WTC11 (cell line): ENCODE results near the gene FAM234A. TPM values are rescaled to one million over a fixed set of nuclear protein-coding genes. Genes with fewer than 3 reads are reported as not detected.

ENCODE experiments used
- ATAC-seq: fragments of 200-7000 bp; cut with Tn5 transposase; 2 replicates; pipeline ENCODE4 v1.10.0; 2021; ENCODE audit warnings: mild to moderate bottlenecking, moderate library complexity
- CTCF ChIA-PET: fragments of 300-600 bp; sonication (Branson Sonifier 250); formaldehyde crosslinking; loops from one replicate; lab custom pipeline; 2021; ENCODE audit warnings: antibody characterized with exemption; lab: Charles Lee
- POLR2A ChIA-PET: fragments of 350-600 bp; sonication (Branson Sonifier 250); formaldehyde crosslinking; loops from one replicate; lab custom pipeline; 2021; ENCODE audit warnings: antibody characterized with exemption; lab: Charles Lee
- DNase-seq: peaks from one replicate; pipeline ENCODE4 v3.0.0; 2021; ENCODE audit warnings: low spot score
- H3K27ac Mint-ChIP-seq: 2 replicates; pipeline ENCODE4 v1.8.0; 2021; ENCODE audit warnings: mixed read lengths
- H3K27me3 Mint-ChIP-seq: 2 replicates; pipeline ENCODE4 v1.8.0; 2021; ENCODE audit warnings: low read depth, mild to moderate bottlenecking, moderate library complexity, mixed read lengths
- H3K36me3 Mint-ChIP-seq: 2 replicates; pipeline ENCODE4 v1.8.0; 2021; ENCODE audit warnings: mixed read lengths
- H3K4me1 Mint-ChIP-seq: 2 replicates; pipeline ENCODE4 v1.8.0; 2022; ENCODE audit warnings: mixed read lengths
- H3K4me3 Mint-ChIP-seq: 2 replicates; pipeline ENCODE4 v1.8.0; 2021; ENCODE audit warnings: mild to moderate bottlenecking, moderate library complexity, mixed read lengths
- H3K9me3 Mint-ChIP-seq: 2 replicates; pipeline ENCODE4 v1.8.0; 2021; ENCODE audit warnings: mixed read lengths
- AFF4 ChIP-seq: sonication (generic); formaldehyde crosslinking; IDR thresholded peaks from 2 replicates; pipeline ENCODE4 v1.8.1; 2023; ENCODE audit warnings: mild to moderate bottlenecking, missing genetic modification reagents, borderline replicate concordance
- E2F1 ChIP-seq: sonication (generic); formaldehyde crosslinking; IDR thresholded peaks from 2 replicates; pipeline ENCODE4 v1.8.0; 2022; ENCODE audit warnings: mild to moderate bottlenecking, missing genetic modification reagents
- E2F4 ChIP-seq: sonication (generic); formaldehyde crosslinking; IDR thresholded peaks from 2 replicates; pipeline ENCODE4 v1.8.1; 2022; ENCODE audit warnings: low read depth, mild to moderate bottlenecking, moderate library complexity, missing genetic modification reagents, borderline replicate concordance
- EMX1 ChIP-seq: fragments of 250-450 bp; sonication (Bioruptor Pico); IDR thresholded peaks from 2 replicates; pipeline ENCODE4 v1.8.0; 2021; ENCODE audit warnings: mild to moderate bottlenecking
- ESRRA ChIP-seq: sonication (generic); formaldehyde crosslinking; IDR thresholded peaks from 2 replicates; pipeline ENCODE4 v1.8.1; 2022; ENCODE audit warnings: mild to moderate bottlenecking, missing genetic modification reagents, borderline replicate concordance
- FOXP1 ChIP-seq: sonication (generic); formaldehyde crosslinking; IDR thresholded peaks from 2 replicates; pipeline ENCODE4 v1.8.0; 2022; ENCODE audit warnings: missing genetic modification reagents, mild to moderate bottlenecking, moderate library complexity, borderline replicate concordance
- GABPB1 ChIP-seq: sonication (generic); formaldehyde crosslinking; IDR thresholded peaks from 2 replicates; pipeline ENCODE4 v1.8.1; 2023; ENCODE audit warnings: mild to moderate bottlenecking, missing genetic modification reagents
- GRHL2 ChIP-seq: fragments of 250-450 bp; sonication (Bioruptor Pico); IDR thresholded peaks from 2 replicates; pipeline ENCODE4 v1.8.0; 2022; ENCODE audit warnings: mild to moderate bottlenecking, moderate library complexity; ENCODE audit not compliant: insufficient replicate concordance, severe bottlenecking
- GTF2I ChIP-seq: fragments of 250-450 bp; sonication (Bioruptor Pico); conservative IDR thresholded peaks from 2 replicates; pipeline ENCODE4 v1.4.0; 2021; ENCODE audit warnings: mild to moderate bottlenecking
- JAZF1 ChIP-seq: fragments of 250-450 bp; sonication (Bioruptor Pico); IDR thresholded peaks from 2 replicates; pipeline ENCODE4 v1.9.0; 2021; ENCODE audit warnings: moderate library complexity, mild to moderate bottlenecking, inconsistent platforms
- MXD4 ChIP-seq: fragments of 250-450 bp; sonication (Bioruptor Pico); IDR thresholded peaks from 2 replicates; pipeline ENCODE4 v1.8.0; 2021; ENCODE audit warnings: mild to moderate bottlenecking, moderate library complexity, borderline replicate concordance
- NFE2L1 ChIP-seq: sonication (generic); formaldehyde crosslinking; IDR thresholded peaks from 2 replicates; pipeline ENCODE4 v1.8.1; 2023; ENCODE audit warnings: missing genetic modification reagents
- NR1H2 ChIP-seq: sonication (generic); formaldehyde crosslinking; IDR thresholded peaks from 2 replicates; pipeline ENCODE4 v1.9.0; 2021; ENCODE audit warnings: mild to moderate bottlenecking, moderate library complexity, missing genetic modification reagents
- PRRX2 ChIP-seq: fragments of 250-450 bp; sonication (Bioruptor Pico); IDR thresholded peaks from 2 replicates; pipeline ENCODE4 v1.8.0; 2021; ENCODE audit warnings: mild to moderate bottlenecking
- SMAD3 ChIP-seq: sonication (generic); formaldehyde crosslinking; IDR thresholded peaks from 2 replicates; pipeline ENCODE4 v1.8.0; 2022; ENCODE audit warnings: missing genetic modification reagents, mild to moderate bottlenecking, borderline replicate concordance
- ZMAT4 ChIP-seq: fragments of 250-450 bp; sonication (Bioruptor Pico); IDR thresholded peaks from 2 replicates; pipeline ENCODE4 v1.9.0; 2021; ENCODE audit warnings: mild to moderate bottlenecking
- ZNF281 ChIP-seq: sonication (generic); formaldehyde crosslinking; IDR thresholded peaks from 2 replicates; pipeline ENCODE4 v1.8.0; 2023; ENCODE audit warnings: mild to moderate bottlenecking, missing genetic modification reagents
- ZNF396 ChIP-seq: fragments of 250-450 bp; sonication (Bioruptor Pico); IDR thresholded peaks from 2 replicates; pipeline ENCODE4 v1.8.0; 2021; ENCODE audit warnings: mild to moderate bottlenecking, moderate library complexity, borderline replicate concordance
- total RNA-seq: library from RNA; stranded (reverse); gene quantifications from 3 replicates; pipeline ENCODE4 v1.2.3, GENCODE V29; 2021

The FAM234A gene
- total RNA-seq, 1 experiment from 2014 or later, result 115 TPM

- TF ChIP-seq E2F4 (CRISPR knock-in tag) (no peak), GTF2I (CRISPR knock-in tag) (no peak), ZNF281 (no peak)
Observed at GRCh38 chr16:283033-283805, 48.6 kb downstream of the FAM234A start, which contains the start of gene PDIA2 (continued).

- H3K27ac Mint-ChIP-seq, result no peak overlapping the region
- DNase-seq, result no peak
- CTCF ChIA-PET, result interaction anchor here (1.0 kb wide), 1 partner anchor 68 kb away, joined by 6 read pairs; no protein-coding TSS in a partner anchor
Observed at GRCh38 chr16:284204-285120, 49.8 kb downstream of the FAM234A start.

GRCh38 chr16:285146-286055, 50.8 kb downstream of the FAM234A start:
- H3K27me3 Mint-ChIP-seq, result peaks cover 12% of the 10 kb centered on the region
- ATAC-seq (no peak), DNase-seq (no peak)
- CTCF ChIA-PET, result interaction anchor here (1.0 kb wide), 1 partner anchor 68 kb away, joined by 6 read pairs; no protein-coding TSS in a partner anchor
- H3K4me3 Mint-ChIP-seq, result no peak overlapping the region
- POLR2A ChIA-PET, result no interaction called here
- no peak overlapping the region for H3K27ac Mint-ChIP-seq
- no peaks in the 10 kb centered on the region for H3K9me3 Mint-ChIP-seq
- no peaks in the 10 kb centered on the region for H3K4me1 Mint-ChIP-seq
- H3K36me3 Mint-ChIP-seq, result peaks cover 15% of the 10 kb centered on the region
- TF ChIP-seq FOXP1 (CRISPR knock-in tag) (no peak), PRRX2 (CRISPR knock-in tag) (no peak), EMX1 (CRISPR knock-in tag) (no peak), GABPB1 (no peak), ZMAT4 (no peak), ESRRA (no peak), SMAD3 (no peak), MXD4 (CRISPR knock-in tag) (no peak), NFE2L1 (CRISPR knock-in tag) (no peak), GRHL2 (CRISPR knock-in tag) (no peak), AFF4 (no peak), JAZF1 (no peak), NR1H2 (no peak), ZNF396 (CRISPR knock-in tag) (no peak)

More at GRCh38 chr16:284204-285120, 49.8 kb downstream of the FAM234A start:
- TF ChIP-seq E2F1 (CRISPR knock-in tag) (no peak), FOXP1 (CRISPR knock-in tag) (0 out of 2 replicates have a peak, but pooled peaks have one; percentile 4)
- H3K27me3 Mint-ChIP-seq, result peaks cover 16% of the 10 kb centered on the region
- H3K36me3 Mint-ChIP-seq, result peaks cover 15% of the 10 kb centered on the region
- no peaks in the 10 kb centered on the region for H3K9me3 Mint-ChIP-seq
- H3K4me3 Mint-ChIP-seq, result no peak overlapping the region
- no peak for ATAC-seq
- no peaks in the 10 kb centered on the region for H3K4me1 Mint-ChIP-seq
- POLR2A ChIA-PET, result no interaction called here
